ENCODE data around the gene CAPZA2. TPM values are rescaled to one million over a fixed set of nuclear protein-coding genes. Genes with fewer than 3 reads are reported as not detected.

The CAPZA2 gene
- total RNA-seq, 1 experiment from 2014 or later = 153 TPM

DNA sequence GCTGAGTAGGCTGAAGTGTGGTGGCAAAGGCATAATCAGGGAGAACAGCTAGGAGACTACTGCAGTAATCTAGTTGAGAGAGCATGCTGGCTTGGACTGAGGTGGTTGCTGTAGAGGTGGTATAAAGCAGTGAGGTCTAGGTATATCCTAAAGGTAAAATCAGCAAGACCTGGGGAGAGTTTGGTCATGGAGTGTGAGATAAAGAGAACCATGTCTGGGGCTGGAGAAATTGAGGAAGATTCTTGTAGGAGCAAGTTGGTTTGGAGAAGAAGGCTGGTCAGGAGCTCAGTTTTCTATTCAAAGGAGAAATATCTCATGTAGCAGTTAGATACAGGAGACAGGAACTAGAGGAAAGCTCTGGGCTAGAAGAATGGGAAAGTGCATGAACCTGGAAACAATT, 58.0 kb downstream of the CAPZA2 start (continued):
- no peak for TF ChIP-seq NFATC4 (CRISPR knock-in tag; IDR thresholded peaks at IDR 0.05)
- no peak for TF ChIP-seq EMX1 (CRISPR knock-in tag; IDR thresholded peaks at IDR 0.05)
- no peak for TF ChIP-seq MXD4 (CRISPR knock-in tag; IDR thresholded peaks at IDR 0.05; ENCODE audit: borderline replicate concordance)

DNA sequence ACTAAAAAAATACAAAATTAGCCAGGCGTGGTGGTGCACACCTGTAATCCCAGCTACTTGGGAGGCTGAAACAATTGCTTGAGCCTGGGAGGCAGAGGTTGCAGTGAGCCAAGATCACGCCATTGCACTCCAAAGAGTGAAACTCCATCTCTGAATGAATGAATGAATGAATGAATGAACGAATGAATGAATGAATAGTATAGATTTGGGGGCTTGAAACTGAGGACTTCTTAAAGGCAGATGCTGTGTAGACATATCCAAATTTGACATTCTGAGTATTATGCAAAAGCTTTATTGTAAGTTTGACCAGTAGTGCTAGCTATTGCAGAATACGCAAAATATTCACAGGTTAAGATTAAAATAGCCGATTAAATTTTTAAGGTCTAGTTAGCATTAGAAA, 60.2 kb downstream of the CAPZA2 start:
- Mint-ChIP-seq H3K4me1 (peaks cover 6% of the 10 kb centered on the region), H3K36me3 (peaks cover 16% of the 10 kb centered on the region), H3K27me3 (ENCODE audit: low read depth) (no peaks in the 10 kb centered on the region), H3K4me3 (no peak overlapping the region), H3K27ac (no peak overlapping the region), H3K9me3 (no peaks in the 10 kb centered on the region)
- ATAC-seq = no peak
- POLR2A ChIA-PET = no interaction called here
- CTCF ChIA-PET = no interaction called here
- no peak for DNase-seq (ENCODE audit: low spot score)
- TF ChIP-seq NFYB (CRISPR knock-in tag; conservative IDR thresholded peaks at IDR 0.05; ENCODE audit: low read depth) (no peak), TEAD1 (CRISPR knock-in tag; IDR thresholded peaks at IDR 0.05) (no peak), ZNF317 (CRISPR knock-in tag; IDR thresholded peaks at IDR 0.05; ENCODE audit: borderline replicate concordance, low read depth) (no peak), CBFB (CRISPR knock-in tag; IDR thresholded peaks at IDR 0.05; ENCODE audit: low read depth) (no peak), TCF7 (CRISPR knock-in tag; IDR thresholded peaks at IDR 0.05; ENCODE audit: low read depth) (no peak), RORB (CRISPR knock-in tag; IDR thresholded peaks at IDR 0.05) (no peak)
- TF ChIP-seq, protein P1, sequence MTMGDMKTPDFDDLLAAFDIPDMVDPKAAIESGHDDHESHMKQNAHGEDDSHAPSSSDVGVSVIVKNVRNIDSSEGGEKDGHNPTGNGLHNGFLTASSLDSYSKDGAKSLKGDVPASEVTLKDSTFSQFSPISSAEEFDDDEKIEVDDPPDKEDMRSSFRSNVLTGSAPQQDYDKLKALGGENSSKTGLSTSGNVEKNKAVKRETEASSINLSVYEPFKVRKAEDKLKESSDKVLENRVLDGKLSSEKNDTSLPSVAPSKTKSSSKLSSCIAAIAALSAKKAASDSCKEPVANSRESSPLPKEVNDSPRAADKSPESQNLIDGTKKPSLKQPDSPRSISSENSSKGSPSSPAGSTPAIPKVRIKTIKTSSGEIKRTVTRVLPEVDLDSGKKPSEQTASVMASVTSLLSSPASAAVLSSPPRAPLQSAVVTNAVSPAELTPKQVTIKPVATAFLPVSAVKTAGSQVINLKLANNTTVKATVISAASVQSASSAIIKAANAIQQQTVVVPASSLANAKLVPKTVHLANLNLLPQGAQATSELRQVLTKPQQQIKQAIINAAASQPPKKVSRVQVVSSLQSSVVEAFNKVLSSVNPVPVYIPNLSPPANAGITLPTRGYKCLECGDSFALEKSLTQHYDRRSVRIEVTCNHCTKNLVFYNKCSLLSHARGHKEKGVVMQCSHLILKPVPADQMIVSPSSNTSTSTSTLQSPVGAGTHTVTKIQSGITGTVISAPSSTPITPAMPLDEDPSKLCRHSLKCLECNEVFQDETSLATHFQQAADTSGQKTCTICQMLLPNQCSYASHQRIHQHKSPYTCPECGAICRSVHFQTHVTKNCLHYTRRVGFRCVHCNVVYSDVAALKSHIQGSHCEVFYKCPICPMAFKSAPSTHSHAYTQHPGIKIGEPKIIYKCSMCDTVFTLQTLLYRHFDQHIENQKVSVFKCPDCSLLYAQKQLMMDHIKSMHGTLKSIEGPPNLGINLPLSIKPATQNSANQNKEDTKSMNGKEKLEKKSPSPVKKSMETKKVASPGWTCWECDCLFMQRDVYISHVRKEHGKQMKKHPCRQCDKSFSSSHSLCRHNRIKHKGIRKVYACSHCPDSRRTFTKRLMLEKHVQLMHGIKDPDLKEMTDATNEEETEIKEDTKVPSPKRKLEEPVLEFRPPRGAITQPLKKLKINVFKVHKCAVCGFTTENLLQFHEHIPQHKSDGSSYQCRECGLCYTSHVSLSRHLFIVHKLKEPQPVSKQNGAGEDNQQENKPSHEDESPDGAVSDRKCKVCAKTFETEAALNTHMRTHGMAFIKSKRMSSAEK (CRISPR knock-in tag; IDR thresholded peaks at IDR 0.05; ENCODE audit: borderline replicate concordance) = no peak

DNA sequence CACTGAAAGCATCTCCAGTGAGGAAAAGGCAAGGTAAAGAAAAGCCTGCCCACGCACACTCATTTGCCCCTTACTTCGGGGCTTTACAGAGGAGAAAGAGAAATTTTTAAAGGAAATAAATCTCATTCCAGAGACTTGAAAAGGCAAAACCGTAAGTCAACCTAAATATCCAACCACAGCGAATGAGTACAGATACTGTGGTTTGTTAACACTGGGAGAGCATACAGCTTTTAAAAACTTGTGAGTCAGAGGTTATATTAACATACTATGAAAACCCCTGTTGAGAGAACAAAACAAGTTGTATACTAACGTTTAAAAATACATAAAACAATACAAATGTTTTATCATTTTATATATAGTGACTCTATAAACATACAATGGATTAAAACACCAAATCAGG, 62.4 kb downstream of the CAPZA2 start:
- ATAC-seq (no peak), DNase-seq (ENCODE audit: low spot score) (no peak)
- ChIA-PET CTCF (interaction anchor here (0.8 kb wide), 1 partner anchor 203 kb away, joined by 3 read pairs; no protein-coding TSS in a partner anchor), POLR2A (interaction anchor here (0.6 kb wide), 1 partner anchor 307 kb away, joined by 3 read pairs; no protein-coding TSS in a partner anchor)
- H3K9me3 Mint-ChIP-seq = no peaks in the 10 kb centered on the region
- H3K36me3 Mint-ChIP-seq = 0 out of 2 replicates have a peak, but pooled peaks cover 6% of the 10 kb centered on the region
- peak overlapping the region; percentile 54; the same call in 1 of the 2 replicates for H3K27ac Mint-ChIP-seq
- H3K27me3 Mint-ChIP-seq (ENCODE audit: low read depth) = no peaks in the 10 kb centered on the region
- TF ChIP-seq JAZF1 (CRISPR knock-in tag; IDR thresholded peaks at IDR 0.05) = no peak
- H3K4me3 Mint-ChIP-seq = no peak overlapping the region
- peaks cover 9% of the 10 kb centered on the region for H3K4me1 Mint-ChIP-seq

DNA sequence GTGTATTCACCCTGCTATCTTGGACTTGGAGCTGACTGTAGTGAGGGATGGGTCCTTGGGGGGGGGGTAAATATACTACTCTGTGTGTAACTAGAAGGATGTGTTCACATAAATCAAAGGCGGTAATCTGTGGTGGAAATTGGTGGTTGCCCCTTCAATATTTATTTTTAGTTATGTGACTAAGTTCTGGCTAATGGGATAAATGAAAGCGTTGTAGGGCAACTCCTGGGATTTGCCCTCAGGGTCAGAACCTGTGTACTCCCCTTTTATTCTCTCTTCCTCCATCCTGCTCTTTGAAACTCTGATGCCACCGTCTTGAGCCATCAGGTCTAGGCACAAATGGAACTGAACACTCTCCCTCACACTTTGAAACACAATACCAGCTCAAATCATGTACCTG, 66.6 kb downstream of the CAPZA2 start:
- ChIA-PET CTCF (interaction anchor here (1.1 to 2.9 kb wide), 2 partner anchors 72 to 197 kb away, joined by 4 to 36 read pairs; no protein-coding TSS in a partner anchor), POLR2A (interaction anchor here (0.6 kb wide), 1 partner anchor 743 kb away, joined by 3 read pairs; no protein-coding TSS in a partner anchor)
- Mint-ChIP-seq H3K27ac (no peak overlapping the region), H3K4me1 (peaks cover 16% of the 10 kb centered on the region), H3K36me3 (no peaks in the 10 kb centered on the region), H3K27me3 (ENCODE audit: low read depth) (peaks cover 7% of the 10 kb centered on the region), H3K4me3 (no peak overlapping the region), H3K9me3 (no peaks in the 10 kb centered on the region)
- ATAC-seq (no peak), DNase-seq (ENCODE audit: low spot score) (no peak)
- TF ChIP-seq, protein P2, sequence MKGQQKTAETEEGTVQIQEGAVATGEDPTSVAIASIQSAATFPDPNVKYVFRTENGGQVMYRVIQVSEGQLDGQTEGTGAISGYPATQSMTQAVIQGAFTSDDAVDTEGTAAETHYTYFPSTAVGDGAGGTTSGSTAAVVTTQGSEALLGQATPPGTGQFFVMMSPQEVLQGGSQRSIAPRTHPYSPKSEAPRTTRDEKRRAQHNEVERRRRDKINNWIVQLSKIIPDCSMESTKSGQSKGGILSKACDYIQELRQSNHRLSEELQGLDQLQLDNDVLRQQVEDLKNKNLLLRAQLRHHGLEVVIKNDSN (CRISPR knock-in tag; IDR thresholded peaks at IDR 0.05) = no peak
- TF ChIP-seq, protein P3, sequence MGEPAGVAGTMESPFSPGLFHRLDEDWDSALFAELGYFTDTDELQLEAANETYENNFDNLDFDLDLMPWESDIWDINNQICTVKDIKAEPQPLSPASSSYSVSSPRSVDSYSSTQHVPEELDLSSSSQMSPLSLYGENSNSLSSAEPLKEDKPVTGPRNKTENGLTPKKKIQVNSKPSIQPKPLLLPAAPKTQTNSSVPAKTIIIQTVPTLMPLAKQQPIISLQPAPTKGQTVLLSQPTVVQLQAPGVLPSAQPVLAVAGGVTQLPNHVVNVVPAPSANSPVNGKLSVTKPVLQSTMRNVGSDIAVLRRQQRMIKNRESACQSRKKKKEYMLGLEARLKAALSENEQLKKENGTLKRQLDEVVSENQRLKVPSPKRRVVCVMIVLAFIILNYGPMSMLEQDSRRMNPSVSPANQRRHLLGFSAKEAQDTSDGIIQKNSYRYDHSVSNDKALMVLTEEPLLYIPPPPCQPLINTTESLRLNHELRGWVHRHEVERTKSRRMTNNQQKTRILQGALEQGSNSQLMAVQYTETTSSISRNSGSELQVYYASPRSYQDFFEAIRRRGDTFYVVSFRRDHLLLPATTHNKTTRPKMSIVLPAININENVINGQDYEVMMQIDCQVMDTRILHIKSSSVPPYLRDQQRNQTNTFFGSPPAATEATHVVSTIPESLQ (CRISPR knock-in tag; IDR thresholded peaks at IDR 0.05) = no peak
- TF ChIP-seq, protein P4, sequence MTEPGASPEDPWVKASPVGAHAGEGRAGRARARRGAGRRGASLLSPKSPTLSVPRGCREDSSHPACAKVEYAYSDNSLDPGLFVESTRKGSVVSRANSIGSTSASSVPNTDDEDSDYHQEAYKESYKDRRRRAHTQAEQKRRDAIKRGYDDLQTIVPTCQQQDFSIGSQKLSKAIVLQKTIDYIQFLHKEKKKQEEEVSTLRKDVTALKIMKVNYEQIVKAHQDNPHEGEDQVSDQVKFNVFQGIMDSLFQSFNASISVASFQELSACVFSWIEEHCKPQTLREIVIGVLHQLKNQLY (CRISPR knock-in tag; IDR thresholded peaks at IDR 0.05) = no peak
- TF ChIP-seq ELF4 (CRISPR knock-in tag; IDR thresholded peaks at IDR 0.05; ENCODE audit: low read depth) (no peak), TP53 (CRISPR knock-in tag; IDR thresholded peaks at IDR 0.05) (no peak)
- TF ChIP-seq, protein P1 (CRISPR knock-in tag; IDR thresholded peaks at IDR 0.05; ENCODE audit: borderline replicate concordance) = no peak
- TF ChIP-seq, protein P5, sequence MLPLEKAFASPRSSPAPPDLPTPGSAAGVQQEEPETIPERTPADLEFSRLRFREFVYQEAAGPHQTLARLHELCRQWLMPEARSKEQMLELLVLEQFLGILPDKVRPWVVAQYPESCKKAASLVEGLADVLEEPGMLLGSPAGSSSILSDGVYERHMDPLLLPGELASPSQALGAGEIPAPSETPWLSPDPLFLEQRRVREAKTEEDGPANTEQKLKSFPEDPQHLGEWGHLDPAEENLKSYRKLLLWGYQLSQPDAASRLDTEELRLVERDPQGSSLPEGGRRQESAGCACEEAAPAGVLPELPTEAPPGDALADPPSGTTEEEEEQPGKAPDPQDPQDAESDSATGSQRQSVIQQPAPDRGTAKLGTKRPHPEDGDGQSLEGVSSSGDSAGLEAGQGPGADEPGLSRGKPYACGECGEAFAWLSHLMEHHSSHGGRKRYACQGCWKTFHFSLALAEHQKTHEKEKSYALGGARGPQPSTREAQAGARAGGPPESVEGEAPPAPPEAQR (CRISPR knock-in tag; IDR thresholded peaks at IDR 0.05) = no peak

Measured in WTC11 (cell line).